Activated naive CD4-positive, alpha-beta T cell treated with anti-CD3 and anti-CD28 coated beads, Interleukin-2, amount 50 U/mL, for 72 hours (primary cell): ENCODE results near the gene RMI1. TPM values are rescaled to one million over a fixed set of nuclear protein-coding genes. Genes with fewer than 3 reads are reported as not detected.

ENCODE experiments used
- ATAC-seq, 2 donors: fragments of 150-1000 bp; cut with Tn5 transposase; 2 replicates each; pipeline ENCODE4 v1.10.0; 2021; ENCODE audit warnings: mild to moderate bottlenecking in 2 of 2, moderate library complexity in 2 of 2
- DNase-seq, 2 donors: peaks; one replicate each; pipeline ENCODE4 v3.0.0; 2021 to 2022; ENCODE audit warnings: low spot score in 2 of 2
- H3K27ac Mint-ChIP-seq, 2 donors: one replicate each; pipeline ENCODE4 v1.8.0; 2022; ENCODE audit warnings: mild to moderate bottlenecking in 2 of 2, mixed read lengths in 2 of 2
- H3K36me3 Mint-ChIP-seq, 2 donors: one replicate each; pipeline ENCODE4 v1.8.0; 2022; ENCODE audit warnings: mixed read lengths in 2 of 2
- H3K9me3 Mint-ChIP-seq, 2 donors: one replicate each; pipeline ENCODE4 v1.8.0; 2022; ENCODE audit warnings: mixed read lengths in 2 of 2
- total RNA-seq, 2 donors: library from RNA; stranded (reverse); gene quantifications; one replicate each; pipeline ENCODE4 v1.2.3, GENCODE V29; 2022

Gene RMI1
- total RNA-seq, 2 donors from 2014 or later = 16.0 to 26.7 TPM

DNA sequence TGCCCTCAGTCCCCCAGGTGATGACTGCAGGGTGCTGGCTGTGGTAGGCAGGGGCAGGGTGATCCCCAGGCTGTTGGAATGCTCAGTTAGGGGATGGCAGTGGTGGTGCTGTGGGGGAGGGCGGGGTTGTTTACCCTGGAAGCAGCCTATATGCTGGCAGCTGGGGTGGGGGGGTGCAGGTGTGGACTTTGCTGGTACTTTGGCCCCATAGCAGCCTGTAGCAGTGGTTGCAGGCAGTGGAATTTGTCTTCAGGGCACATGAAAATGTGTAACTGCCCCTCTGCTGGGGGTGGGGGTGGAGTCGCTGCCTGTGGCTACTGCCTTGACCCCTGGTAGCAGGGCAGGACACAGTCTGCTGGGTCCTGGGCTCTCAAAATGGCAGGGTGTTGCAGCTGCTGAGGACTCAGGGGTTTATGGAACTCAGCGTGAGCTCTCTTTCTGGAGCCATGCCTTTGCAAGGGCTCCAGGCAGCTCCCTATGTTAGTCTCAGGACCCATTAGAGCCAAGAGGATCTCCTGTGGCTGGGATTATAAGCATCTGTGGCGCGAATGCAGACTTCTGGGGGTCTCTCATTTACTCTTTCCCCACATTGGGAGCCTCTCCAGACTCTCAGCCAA lies 65.0 kb downstream of the RMI1 start:
- Mint-ChIP-seq H3K27ac (no peak overlapping the region), H3K36me3 (peaks cover 16 to 17% of the 10 kb centered on the region in 2 donors), H3K9me3 (peaks cover 7 to 9% of the 10 kb centered on the region in 2 donors)
- ATAC-seq (no peak), DNase-seq (no peak)

Other genes with a start within 250 kb of the RMI1 start
- 1 to 10 TPM; 4.3 to 7.7 TPM for gene GKAP1, start 163.0 kb upstream of the RMI1 start, total RNA-seq
- 1 to 10 TPM; 4.7 to 4.9 TPM for gene KIF27, start 59.4 kb upstream of the RMI1 start, total RNA-seq
- gene HNRNPK, start 590 bp upstream of the RMI1 start, total RNA-seq = 100 to 1,000 TPM; 568 to 788 TPM